ENCODE results near the gene MYO5C. TPM values are rescaled to one million over a fixed set of nuclear protein-coding genes. Genes with fewer than 3 reads are reported as not detected.

The MYO5C gene
- total RNA-seq, 6 donors from 2014 or later, result 59.9 to 128 (median 84.5) TPM

DNA sequence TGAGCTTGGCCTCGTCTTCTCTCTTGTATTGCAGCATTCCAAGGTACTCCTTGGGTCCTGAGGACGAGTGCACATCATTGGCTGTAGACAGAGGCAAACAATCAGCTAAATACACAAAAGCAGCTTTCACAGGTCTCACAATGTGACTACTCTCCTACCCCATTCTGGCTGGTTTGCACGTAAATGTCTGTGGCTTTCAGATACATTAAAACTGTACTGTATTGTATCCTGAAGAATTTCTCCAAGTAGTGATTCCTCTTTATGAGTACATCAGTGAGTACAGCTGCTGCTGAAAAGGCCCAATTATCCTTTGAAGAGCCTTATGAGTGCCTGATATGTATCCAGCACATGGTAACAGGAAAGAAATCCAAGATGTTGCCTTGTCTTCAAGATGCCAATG, 82.4 kb downstream of the MYO5C start:
- Histone ChIP-seq H3K9me3 (no peaks in the 10 kb centered on the region), H3K27me3 (no peaks in the 10 kb centered on the region), H3K4me3 (no peak overlapping the region), H3K36me3 (peaks cover 0 to 18% (median 4%) of the 10 kb centered on the region in 4 donors), H3K4me1 (no peaks in the 10 kb centered on the region), H3K27ac (no peak overlapping the region)
- DNase-seq (no peak), ATAC-seq (ENCODE audit: low FRiP score in 2 of 2) (no peak)
- WGBS, 2 donors, result 71 to 79% methylated on average over 3 of the region's 3 CpGs
- TF ChIP-seq EP300 (IDR thresholded peaks at IDR 0.05) (no peak), POLR2A (IDR thresholded peaks at IDR 0.05) (no peak)
- TF ChIP-seq, protein P1, sequence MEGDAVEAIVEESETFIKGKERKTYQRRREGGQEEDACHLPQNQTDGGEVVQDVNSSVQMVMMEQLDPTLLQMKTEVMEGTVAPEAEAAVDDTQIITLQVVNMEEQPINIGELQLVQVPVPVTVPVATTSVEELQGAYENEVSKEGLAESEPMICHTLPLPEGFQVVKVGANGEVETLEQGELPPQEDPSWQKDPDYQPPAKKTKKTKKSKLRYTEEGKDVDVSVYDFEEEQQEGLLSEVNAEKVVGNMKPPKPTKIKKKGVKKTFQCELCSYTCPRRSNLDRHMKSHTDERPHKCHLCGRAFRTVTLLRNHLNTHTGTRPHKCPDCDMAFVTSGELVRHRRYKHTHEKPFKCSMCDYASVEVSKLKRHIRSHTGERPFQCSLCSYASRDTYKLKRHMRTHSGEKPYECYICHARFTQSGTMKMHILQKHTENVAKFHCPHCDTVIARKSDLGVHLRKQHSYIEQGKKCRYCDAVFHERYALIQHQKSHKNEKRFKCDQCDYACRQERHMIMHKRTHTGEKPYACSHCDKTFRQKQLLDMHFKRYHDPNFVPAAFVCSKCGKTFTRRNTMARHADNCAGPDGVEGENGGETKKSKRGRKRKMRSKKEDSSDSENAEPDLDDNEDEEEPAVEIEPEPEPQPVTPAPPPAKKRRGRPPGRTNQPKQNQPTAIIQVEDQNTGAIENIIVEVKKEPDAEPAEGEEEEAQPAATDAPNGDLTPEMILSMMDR (IDR thresholded peaks at IDR 0.05), result no peak

- no peak overlapping the region for H3K4me3 ChIP-seq
- no peak overlapping the region for H3K27ac ChIP-seq
- H3K27me3 ChIP-seq, result no peaks in the 10 kb centered on the region
- peak in 1 of 2 donors; percentile 44 for DNase-seq
- ATAC-seq (ENCODE audit: low FRiP score in 2 of 2), result peak; percentile 64 to 78
- WGBS, 2 donors, result 47 to 55% methylated on average over 2 of the region's 2 CpGs
- no peaks in the 10 kb centered on the region for H3K4me1 ChIP-seq
- TF ChIP-seq POLR2AphosphoS5 (IDR thresholded peaks at IDR 0.05) (no peak), EP300 (IDR thresholded peaks at IDR 0.05) (no peak)
- TF ChIP-seq, protein P1 (IDR thresholded peaks at IDR 0.05), result peak in 5 of 6 experiments; percentile 48 to 59 (median 53)
- H3K36me3 ChIP-seq, result peaks cover 0 to 23% (median 6%) of the 10 kb centered on the region in 4 donors
- H3K9me3 ChIP-seq, result no peaks in the 10 kb centered on the region
Observed at GRCh38 chr15:52208306-52208946, 87.2 kb downstream of the MYO5C start.

DNA sequence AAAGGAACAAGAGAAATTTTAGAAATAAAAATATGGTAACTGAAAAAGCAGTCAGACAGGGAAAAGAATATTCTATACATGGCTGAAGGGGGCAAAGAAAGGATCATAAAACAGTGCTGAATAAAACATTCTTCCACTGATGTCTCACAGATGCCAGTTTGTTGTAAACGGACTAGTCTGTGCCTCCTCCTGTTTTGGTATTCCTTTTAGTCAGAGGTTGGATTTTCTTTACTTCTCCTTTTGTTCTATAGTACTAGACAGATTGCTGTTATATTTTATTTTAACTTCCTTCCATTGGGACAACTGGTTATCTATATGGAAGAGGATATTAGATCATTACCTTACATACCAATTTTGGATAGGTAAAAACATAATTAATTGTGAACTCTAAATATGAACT, 88.4 kb downstream of the MYO5C start:
- Histone ChIP-seq H3K4me3 (no peak overlapping the region), H3K27me3 (no peaks in the 10 kb centered on the region), H3K27ac (no peak overlapping the region), H3K4me1 (no peaks in the 10 kb centered on the region), H3K36me3 (peaks cover 0 to 11% (median 5%) of the 10 kb centered on the region in 4 donors), H3K9me3 (no peaks in the 10 kb centered on the region)
- no peak for DNase-seq
- WGBS, 2 donors, result 47 to 61% methylated on average over 1 of the region's 1 CpG
- no peak for TF ChIP-seq POLR2AphosphoS5 (IDR thresholded peaks at IDR 0.05)
- no peak for TF ChIP-seq POLR2A (IDR thresholded peaks at IDR 0.05)
- no peak for TF ChIP-seq EP300 (IDR thresholded peaks at IDR 0.05)
- TF ChIP-seq, protein P1 (IDR thresholded peaks at IDR 0.05), result no peak
- ATAC-seq (ENCODE audit: low FRiP score in 2 of 2), result no peak

- 84 to 85% methylated on average over 2 of the region's 2 CpGs for WGBS, 2 donors
- Histone ChIP-seq H3K27ac (no peak overlapping the region), H3K4me1 (no peaks in the 10 kb centered on the region), H3K36me3 (peaks cover 0 to 12% (median 3%) of the 10 kb centered on the region in 4 donors), H3K27me3 (no peaks in the 10 kb centered on the region), H3K4me3 (no peak overlapping the region), H3K9me3 (no peaks in the 10 kb centered on the region)
- ATAC-seq (ENCODE audit: low FRiP score in 2 of 2) (no peak), DNase-seq (no peak)
- TF ChIP-seq, protein P1 (IDR thresholded peaks at IDR 0.05), result no peak
- no peak for TF ChIP-seq POLR2AphosphoS5 (IDR thresholded peaks at IDR 0.05)
- no peak for TF ChIP-seq POLR2A (IDR thresholded peaks at IDR 0.05)
- no peak for TF ChIP-seq EP300 (IDR thresholded peaks at IDR 0.05)
Observed at GRCh38 chr15:52206446-52206845, 89.2 kb downstream of the MYO5C start.

DNA sequence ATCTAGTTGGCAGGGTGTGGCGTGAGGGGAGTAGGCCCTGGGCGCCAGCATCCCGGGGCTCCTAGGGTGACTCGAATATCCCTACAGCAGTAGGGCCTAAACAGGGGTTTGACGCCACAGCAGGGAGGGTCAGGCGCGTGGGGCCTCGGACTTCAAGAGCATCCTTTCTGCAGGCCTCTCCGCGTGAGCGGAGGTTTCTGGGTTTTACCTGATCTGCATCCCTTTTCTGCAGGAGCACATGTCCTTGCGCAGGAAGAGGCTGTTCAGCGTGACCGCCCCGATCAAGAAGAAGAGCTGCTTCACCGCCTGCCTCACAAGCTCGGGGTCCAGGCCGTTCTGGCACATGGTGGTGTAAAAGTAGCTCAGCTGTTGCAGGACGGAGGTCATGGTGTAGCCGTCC, 90.9 kb downstream of the MYO5C start:
- Histone ChIP-seq H3K27me3 (no peaks in the 10 kb centered on the region), H3K4me1 (no peaks in the 10 kb centered on the region), H3K9me3 (no peaks in the 10 kb centered on the region), H3K27ac (no peak overlapping the region), H3K36me3 (peaks cover 0 to 12% (median 2%) of the 10 kb centered on the region in 4 donors), H3K4me3 (no peak overlapping the region)
- 93 to 97% methylated on average over 20 of the region's 20 CpGs for WGBS, 2 donors
- ATAC-seq (ENCODE audit: low FRiP score in 2 of 2) (no peak), DNase-seq (peak in 1 of 2 donors; percentile 54)
- TF ChIP-seq EP300 (IDR thresholded peaks at IDR 0.05) (no peak), POLR2A (IDR thresholded peaks at IDR 0.05) (no peak), POLR2AphosphoS5 (IDR thresholded peaks at IDR 0.05) (no peak)
- TF ChIP-seq, protein P1 (IDR thresholded peaks at IDR 0.05), result no peak

Measured in upper lobe of left lung (tissue), 6 donors.